ENCODE data around the gene REC114. TPM values are rescaled to one million over a fixed set of nuclear protein-coding genes. Genes with fewer than 3 reads are reported as not detected.

The REC114 gene
- total and polyA plus RNA-seq, 10 of the 15 experiments (the other 5 are each of a cell fraction or from before 2014, with no cell fraction given) = not detected

- TF ChIP-seq, protein P1, sequence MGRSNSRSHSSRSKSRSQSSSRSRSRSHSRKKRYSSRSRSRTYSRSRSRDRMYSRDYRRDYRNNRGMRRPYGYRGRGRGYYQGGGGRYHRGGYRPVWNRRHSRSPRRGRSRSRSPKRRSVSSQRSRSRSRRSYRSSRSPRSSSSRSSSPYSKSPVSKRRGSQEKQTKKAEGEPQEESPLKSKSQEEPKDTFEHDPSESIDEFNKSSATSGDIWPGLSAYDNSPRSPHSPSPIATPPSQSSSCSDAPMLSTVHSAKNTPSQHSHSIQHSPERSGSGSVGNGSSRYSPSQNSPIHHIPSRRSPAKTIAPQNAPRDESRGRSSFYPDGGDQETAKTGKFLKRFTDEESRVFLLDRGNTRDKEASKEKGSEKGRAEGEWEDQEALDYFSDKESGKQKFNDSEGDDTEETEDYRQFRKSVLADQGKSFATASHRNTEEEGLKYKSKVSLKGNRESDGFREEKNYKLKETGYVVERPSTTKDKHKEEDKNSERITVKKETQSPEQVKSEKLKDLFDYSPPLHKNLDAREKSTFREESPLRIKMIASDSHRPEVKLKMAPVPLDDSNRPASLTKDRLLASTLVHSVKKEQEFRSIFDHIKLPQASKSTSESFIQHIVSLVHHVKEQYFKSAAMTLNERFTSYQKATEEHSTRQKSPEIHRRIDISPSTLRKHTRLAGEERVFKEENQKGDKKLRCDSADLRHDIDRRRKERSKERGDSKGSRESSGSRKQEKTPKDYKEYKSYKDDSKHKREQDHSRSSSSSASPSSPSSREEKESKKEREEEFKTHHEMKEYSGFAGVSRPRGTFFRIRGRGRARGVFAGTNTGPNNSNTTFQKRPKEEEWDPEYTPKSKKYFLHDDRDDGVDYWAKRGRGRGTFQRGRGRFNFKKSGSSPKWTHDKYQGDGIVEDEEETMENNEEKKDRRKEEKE (IDR thresholded peaks at IDR 0.05) = no peak
- TF ChIP-seq MYB (IDR thresholded peaks at IDR 0.05; ENCODE audit: borderline replicate concordance, low read depth, low read length) = no peak
Observed at GRCh38 chr15:73601451-73602445, 158.8 kb downstream of the REC114 start (continued).

DNA sequence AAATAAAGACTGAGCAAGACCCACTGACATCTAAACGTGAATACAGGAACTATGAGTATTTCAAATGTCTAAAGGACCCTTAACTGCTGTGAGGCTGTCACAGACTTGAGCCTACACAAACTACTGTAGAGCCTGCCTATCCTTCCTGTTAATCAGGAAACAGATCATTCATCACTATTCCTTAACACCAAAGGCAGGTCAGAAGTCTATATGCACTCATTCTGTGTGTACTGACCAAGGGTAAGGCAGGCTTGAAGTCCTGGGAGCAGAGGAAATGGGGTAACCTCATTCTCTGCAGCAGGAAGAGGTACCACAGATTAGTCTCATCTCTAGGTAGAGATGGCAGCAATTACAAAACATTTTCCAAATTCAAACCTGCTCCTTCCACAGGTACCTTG lies 159.5 kb downstream of the REC114 start:
- BruUV-seq (replicated peaks) = no TSS peak
- RAD21 ChIA-PET (ENCODE audit: unreplicated experiment) = interaction anchor here (0.9 to 2.0 kb wide), 2 partner anchors 29 to 34 kb away, joined by 3 to 10 read pairs; no protein-coding TSS in a partner anchor
- SMC1A ChIA-PET (ENCODE audit: uncharacterized antibody, unreplicated experiment) = interaction anchor here (0.6 to 10.9 kb wide), 5 partner anchors 13 to 892 kb away, joined by 3 to 130 read pairs (median 5); partner anchors contain the start of gene NPTN
- POLR2A ChIA-PET = no interaction called here
- H3K4me1 ChIP-seq (ENCODE audit: control insufficient read depth, insufficient read depth, low read length) = peaks cover 26% of the 10 kb centered on the region
- peak; percentile 36 for ATAC-seq
- no peak overlapping the region for H3K9ac ChIP-seq (ENCODE audit: control insufficient read depth, insufficient read depth, low read length)
- FAIRE-seq = no peak
- no peak overlapping the region for H3K4me3 ChIP-seq
- no peak overlapping the region for H3K27ac ChIP-seq (ENCODE audit: control insufficient read depth, insufficient read depth)
- H3K9me3 ChIP-seq (replicated peaks; ENCODE audit: control insufficient read depth, insufficient read depth, low read length) = no peaks in the 10 kb centered on the region
- 6% methylated on average over 1 of the region's 1 CpG for WGBS (ENCODE audit: insufficient coverage, insufficient replicate concordance, low lambda C conversion rate, missing lambda C conversion rate)
- no peak for DNase-seq (ENCODE audit: low read depth, low spot score)
- no peak overlapping the region for H2AFZ ChIP-seq (ENCODE audit: control insufficient read depth, low read depth, low read length)
- intact Hi-C loops (cut with micrococcal nuclease; ENCODE audit: unreplicated experiment) = no loop called here
- H3K36me3 ChIP-seq (ENCODE audit: control insufficient read depth in 2 of 2, insufficient read depth in 2 of 2, low read length in 1 of 2) = no peaks in the 10 kb centered on the region; a peak in 1 of 4 replicates
- peaks cover 72% of the 10 kb centered on the region for H3K79me2 ChIP-seq (ENCODE audit: control insufficient read depth, insufficient read depth, low read length)
- CTCF ChIA-PET = interaction anchor here (1.5 to 11.1 kb wide), 3 partner anchors 32 to 98 kb away, joined by 4 to 170 read pairs (median 5); partner anchors contain the start of gene NPTN
- no peak overlapping the region for H3K4me2 ChIP-seq (ENCODE audit: control insufficient read depth, insufficient read depth)
- H4K20me1 ChIP-seq (ENCODE audit: control insufficient read depth, insufficient read depth) = no peaks in the 10 kb centered on the region; the same call in 1 of the 2 replicates
- no peaks in the 10 kb centered on the region for H3K27me3 ChIP-seq (replicated peaks in 1 of 2; ENCODE audit: control insufficient read depth in 2 of 2, insufficient read depth in 2 of 2, low read length in 1 of 2)
- in situ Hi-C loops (cut with MboI) = no loop called here
- TF ChIP-seq ZSCAN29 (IDR thresholded peaks at IDR 0.05) (no peak), TCF3 (IDR thresholded peaks at IDR 0.05; ENCODE audit: borderline replicate concordance, insufficient read depth, low read depth, low read length) (no peak), WRNIP1 (IDR thresholded peaks at IDR 0.05; ENCODE audit: borderline replicate concordance, low read depth, low read length) (no peak), ZNF274 (IDR thresholded peaks at IDR 0.05; ENCODE audit: insufficient read depth, insufficient read length) (no peak), NRF1 (conservative IDR thresholded peaks at IDR 0.05; ENCODE audit: low read depth, low read length) (no peak), RCOR1 (conservative IDR thresholded peaks at IDR 0.05; ENCODE audit: low read depth, low read length) (no peak), CREM (IDR thresholded peaks at IDR 0.05; ENCODE audit: low read depth) (no peak), ZNF24 (IDR thresholded peaks at IDR 0.05) (no peak), JUNB (IDR thresholded peaks at IDR 0.05) (no peak), BCL3 (IDR thresholded peaks at IDR 0.05; ENCODE audit: borderline replicate concordance, insufficient read depth, low read depth, low read length, poor library complexity, severe bottlenecking) (no peak), RBBP5 (conservative IDR thresholded peaks at IDR 0.05) (no peak), CHD2 (IDR thresholded peaks at IDR 0.05; ENCODE audit: borderline replicate concordance, low read depth, low read length) (no peak), YBX1 (IDR thresholded peaks at IDR 0.05) (no peak), POLR2A (IDR thresholded peaks at IDR 0.05; ENCODE audit: low read depth, low read length) (no peak), RAD21 (IDR thresholded peaks at IDR 0.05; ENCODE audit: insufficient read depth, low read depth, low read length) (no peak), CREB1 (IDR thresholded peaks at IDR 0.05; ENCODE audit: low read depth) (no peak), FOXM1 (IDR thresholded peaks at IDR 0.05; ENCODE audit: low read depth, low read length) (no peak), BRCA1 (IDR thresholded peaks at IDR 0.05; ENCODE audit: low read depth, low read length) (no peak)

All from GM12878 (cell line).